CD4-positive, alpha-beta T cell treated with Interleukin-17A for 4 hours (primary cell): ENCODE measurements around the gene ZNF776.
"Not testable (repeated sequence)": the region's sequence is repeated elsewhere in the genome, so short reads cannot be mapped to it uniquely, and the experiment has no call there.

ENCODE experiments used
- DNase-seq: peaks from one replicate; pipeline ENCODE4 v3.0.0-alpha.2; 2020; ENCODE audit warnings: mixed read lengths

Gene ZNF776

DNA sequence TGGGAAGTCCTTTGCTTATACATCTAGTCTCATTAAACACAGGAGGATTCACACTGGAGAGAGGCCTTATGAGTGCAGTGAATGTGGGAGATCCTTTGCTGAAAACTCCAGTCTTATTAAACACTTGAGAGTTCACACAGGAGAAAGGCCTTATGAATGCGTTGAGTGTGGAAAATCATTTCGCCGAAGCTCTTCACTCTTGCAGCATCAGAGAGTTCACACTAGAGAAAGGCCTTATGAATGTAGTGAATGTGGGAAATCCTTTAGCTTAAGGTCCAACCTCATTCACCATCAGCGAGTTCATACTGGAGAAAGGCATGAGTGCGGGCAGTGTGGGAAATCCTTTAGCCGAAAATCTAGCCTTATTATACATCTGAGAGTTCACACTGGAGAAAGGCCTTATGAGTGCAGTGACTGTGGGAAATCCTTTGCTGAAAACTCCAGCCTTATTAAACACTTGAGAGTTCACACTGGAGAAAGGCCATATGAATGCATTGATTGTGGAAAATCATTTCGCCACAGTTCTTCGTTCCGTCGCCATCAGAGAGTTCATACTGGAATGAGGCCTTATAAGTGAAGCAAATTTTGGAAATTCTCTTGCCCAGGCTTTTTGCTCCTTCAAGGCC lies 32.7 kb downstream of the ZNF776 start:
- no peak for DNase-seq

DNA sequence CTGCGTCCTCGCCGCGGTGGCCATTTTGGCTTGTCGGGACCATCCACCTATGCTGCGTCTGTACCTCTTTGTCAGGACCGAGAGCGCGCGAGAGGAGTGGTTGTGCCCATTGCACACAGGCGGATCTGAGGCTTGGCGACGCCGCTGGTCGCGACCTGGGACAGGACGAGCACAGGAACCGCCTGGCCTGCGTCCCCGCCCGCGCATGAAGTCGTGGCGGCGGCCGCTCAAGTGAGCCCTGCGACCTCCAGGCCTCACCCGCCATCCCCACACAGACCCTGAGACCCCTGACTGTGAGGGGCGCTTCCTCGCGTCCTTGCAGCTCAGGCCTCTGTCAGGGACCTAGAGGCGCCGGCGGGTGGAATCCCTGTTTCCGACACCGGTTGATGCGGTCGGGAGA lies 39.7 kb downstream of the ZNF776 start:
- no peak for DNase-seq

- no peak for DNase-seq
These were observed 40.3 kb downstream of the ZNF776 start for GRCh38 chr19:57786906-57787305.

DNA sequence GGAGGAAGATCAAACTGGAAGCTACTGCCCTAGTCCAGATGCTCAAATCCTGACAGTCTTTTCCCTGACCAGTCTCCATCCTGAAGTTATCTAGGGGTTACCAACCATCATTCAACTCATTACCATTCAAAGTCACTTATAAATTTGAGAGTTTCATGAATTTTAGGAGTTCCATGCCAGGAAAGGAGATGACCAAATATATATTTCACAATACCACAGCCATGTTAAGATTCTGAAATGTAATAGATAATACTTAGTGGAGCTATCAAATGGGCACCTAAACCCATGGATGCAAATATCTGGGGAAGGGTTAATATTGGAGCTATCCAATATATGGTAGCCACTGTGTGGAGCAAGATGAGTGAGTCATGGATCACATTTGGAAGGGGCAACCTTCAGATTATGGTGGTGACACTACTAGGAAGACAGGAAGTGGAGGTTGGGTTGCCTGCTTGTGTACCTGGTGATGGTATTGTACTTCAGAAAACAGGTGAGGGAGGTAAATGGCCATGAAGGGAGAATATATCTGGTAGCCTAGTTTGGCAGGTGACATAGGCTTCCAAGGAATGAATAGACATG lies 41.6 kb downstream of the ZNF776 start:
- no peak for DNase-seq

DNA sequence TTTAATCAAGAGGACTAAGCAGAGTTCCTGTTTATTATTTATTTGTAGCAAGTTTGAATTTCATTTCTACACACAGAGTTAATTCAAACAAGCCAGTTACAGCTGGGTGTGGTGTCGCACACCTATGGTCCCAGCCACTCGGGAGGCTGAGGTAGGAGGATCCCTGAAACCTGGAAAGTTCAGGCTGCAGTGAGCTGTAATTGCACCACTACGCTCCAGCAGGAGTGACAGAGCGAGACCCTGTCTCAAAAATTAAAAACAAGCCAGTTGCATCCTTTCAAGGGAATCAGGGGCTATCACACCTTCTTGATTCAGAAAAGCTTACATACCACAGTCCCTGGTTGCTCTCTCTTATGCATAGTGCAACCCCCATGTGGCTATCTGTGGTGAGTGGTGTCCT lies 42.7 kb downstream of the ZNF776 start:
- DNase-seq = no peak

DNA sequence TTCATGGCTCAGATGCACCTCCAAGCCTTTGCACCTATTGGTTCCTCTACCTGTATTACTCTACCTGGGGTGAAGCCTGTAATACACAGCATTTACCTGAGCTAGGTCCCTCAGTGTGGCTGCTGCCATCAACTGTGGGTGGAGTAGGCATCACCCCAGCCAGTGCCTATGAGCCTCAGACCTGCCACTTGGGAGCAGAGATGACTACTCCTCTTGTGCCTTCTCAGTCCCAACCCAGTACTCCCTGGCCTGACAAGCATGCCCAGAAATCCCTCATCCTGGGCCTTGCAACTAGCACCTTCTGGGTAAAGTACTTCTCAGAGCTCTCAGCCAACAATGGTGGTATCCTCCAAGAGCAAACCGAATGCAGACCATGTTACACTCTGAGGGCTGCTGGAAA lies 50.0 kb downstream of the ZNF776 start:
- DNase-seq = not testable (repeated sequence)

- DNase-seq = no peak
These were observed 54.1 kb downstream of the ZNF776 start for GRCh38 chr19:57800696-57801095.

DNA sequence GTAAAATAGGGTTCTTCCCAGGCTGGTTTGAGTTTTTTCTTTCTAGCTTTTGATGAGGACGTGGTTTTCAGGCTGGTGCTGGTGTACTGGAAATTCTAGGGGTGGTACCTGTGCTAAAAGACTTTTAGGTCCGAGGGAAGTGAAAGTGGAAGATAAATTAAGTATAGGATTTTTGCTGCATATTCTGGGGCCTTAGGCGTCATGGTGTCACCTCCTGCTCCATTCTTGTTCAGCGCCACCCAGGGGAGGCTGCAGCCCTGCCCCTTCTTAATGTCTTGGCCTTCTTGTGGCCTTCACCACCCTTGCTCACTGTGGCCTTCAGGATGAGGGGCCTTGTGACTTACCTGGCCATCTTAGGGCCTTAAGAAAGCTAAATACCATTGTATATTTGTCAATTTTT lies 55.7 kb downstream of the ZNF776 start:
- no peak for DNase-seq

DNA sequence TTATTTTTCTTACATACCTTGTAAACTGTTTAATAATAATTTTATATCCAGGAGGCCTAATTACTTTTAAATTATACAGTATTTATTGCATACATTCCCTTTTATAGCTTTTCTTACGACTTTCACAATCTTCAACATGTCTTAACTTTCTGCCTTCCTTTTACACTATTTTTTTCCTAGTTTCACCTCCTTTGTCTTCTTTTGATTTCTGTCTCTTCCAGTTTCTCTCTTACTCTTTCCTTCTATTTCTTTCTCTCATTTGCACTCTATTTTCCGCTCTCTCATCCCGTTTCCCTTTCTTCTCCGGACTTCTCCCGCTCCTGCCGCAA lies 56.6 kb downstream of the ZNF776 start:
- DNase-seq = no peak

GRCh38 chr19:57803594-57804325 lies 57.1 kb downstream of the ZNF776 start:
- no peak for DNase-seq

DNA sequence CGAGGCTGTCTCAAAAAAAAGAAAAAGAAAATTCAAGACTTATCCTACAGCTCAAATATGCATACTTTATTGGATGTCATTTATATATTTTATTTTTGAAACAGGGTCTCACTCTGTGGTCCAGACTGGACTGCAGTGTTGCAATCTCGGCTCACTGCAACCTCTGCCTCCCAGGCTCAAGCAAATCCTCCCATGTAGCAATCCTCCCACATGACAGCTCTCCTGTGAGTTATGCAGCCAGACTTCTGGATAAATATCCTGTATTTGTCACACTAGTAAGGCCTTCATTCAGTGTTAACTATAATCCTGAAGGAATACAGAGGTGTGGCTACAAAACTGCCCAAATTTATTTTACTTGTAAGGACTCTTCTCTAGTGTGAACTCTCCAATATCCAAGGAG lies 60.9 kb downstream of the ZNF776 start:
- no peak for DNase-seq
